ENCODE measurements around the gene MACROH2A1.

Gene MACROH2A1

DNA sequence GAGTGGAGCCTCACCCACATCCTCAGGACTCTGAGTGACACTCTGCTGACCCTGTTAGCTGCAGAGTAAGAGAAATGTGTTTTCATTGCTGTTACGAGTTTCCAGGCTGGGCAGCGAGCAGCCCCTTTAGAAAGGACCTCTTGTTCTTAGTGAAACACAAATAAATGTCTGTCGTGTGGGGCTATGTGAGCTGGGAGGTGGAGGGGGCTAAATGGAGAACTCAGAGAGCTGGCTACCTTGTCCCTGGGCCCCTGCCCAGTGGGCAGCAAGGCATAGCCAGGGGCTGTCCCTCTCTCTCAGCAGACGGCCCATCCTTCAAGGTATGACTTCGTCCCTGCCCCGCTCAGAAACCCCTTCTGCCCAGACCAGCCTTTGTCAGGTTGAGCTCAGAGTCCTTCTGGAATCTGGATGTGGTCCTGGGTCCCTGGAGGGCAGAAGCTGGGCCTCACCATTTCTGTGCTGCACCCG is 38.0 kb upstream of the MACROH2A1 start:
- in situ Hi-C loops (cut with MboI; ENCODE audit: low sequenced_read_pairs): no loop called here

DNA sequence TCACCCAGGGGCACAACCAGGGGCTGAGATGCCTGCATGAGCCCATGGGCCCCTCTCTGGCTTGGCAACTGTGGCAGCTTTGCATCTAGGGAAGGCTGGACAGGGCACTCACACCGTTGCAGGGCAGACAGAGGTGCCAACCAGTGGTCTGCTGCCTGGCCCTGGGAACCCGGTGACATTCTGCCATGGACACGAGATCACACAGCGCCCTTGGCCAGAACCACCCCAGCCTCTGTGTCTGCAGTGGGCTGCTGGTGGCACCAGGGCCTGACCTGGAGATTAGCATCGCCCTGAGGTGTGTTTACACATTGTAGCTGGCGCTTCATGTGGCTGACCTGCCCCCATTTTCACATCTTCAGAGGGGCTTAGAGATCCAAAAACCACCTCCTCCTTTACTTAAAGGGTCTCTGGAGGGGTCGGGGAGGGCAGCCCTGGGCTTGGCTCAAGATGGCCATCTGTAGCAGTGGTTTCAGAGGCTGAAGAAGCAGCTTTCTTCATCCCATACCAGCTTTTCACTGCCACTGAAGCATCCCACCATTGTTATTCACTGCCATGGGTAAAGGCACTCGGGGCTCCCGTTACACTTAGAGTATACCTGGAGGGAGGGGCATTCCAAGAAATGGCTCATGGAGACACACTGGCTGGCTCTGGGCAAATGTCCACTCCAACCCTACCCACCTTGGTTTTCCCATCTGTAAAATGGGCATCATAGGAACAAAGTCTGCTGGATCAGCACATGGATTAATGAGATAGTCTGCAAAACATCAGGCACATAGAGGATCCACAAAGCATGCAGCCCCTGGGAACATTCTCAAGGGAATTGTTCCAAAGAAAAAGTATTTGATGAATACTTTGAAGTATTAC is 36.7 kb upstream of the MACROH2A1 start:
- in situ Hi-C loops (cut with MboI; ENCODE audit: low sequenced_read_pairs): no loop called here

DNA sequence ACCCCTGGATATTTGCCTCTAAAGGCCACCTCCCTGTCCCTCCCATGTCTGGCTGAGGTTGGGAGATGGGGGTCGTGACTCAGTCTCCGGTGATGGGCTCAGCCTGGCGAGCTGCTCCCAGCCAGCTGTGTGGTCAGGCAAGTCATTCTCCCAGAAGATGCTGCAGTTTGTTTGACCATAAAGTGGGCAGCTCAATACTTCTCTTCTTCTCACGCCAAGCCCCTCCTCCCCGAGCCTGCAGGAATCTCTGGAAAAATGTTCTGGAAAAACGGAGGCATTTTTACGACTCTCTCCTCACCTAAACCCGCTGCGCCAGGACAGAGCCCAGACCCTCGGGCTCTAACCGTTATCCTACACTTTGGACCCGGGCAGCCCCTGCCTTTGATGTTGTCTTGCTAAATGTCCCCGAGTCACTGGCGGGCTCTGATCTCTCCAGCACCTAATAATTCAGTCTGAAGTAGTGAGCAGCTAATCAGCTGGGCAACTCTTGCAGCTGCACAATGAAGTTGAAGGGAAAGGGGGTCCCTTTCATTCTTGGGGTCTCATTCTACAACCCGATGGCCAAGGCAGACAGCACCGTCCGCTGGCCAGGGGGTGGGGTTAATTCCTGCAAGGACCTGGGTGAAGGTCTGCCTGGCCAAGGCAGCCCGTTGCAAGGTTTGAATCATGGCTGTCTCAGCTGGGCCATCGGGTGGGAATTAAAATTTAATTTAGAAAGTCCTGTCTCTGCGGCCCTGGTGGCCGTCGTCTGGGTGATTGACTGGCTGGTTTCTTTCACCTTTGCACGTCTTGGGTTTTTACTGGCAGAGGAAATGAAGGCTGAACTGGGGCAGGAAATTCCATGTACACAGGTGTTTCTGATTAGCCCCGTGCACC is 35.8 kb upstream of the MACROH2A1 start:
- in situ Hi-C loops (cut with MboI; ENCODE audit: low sequenced_read_pairs): no loop called here

DNA sequence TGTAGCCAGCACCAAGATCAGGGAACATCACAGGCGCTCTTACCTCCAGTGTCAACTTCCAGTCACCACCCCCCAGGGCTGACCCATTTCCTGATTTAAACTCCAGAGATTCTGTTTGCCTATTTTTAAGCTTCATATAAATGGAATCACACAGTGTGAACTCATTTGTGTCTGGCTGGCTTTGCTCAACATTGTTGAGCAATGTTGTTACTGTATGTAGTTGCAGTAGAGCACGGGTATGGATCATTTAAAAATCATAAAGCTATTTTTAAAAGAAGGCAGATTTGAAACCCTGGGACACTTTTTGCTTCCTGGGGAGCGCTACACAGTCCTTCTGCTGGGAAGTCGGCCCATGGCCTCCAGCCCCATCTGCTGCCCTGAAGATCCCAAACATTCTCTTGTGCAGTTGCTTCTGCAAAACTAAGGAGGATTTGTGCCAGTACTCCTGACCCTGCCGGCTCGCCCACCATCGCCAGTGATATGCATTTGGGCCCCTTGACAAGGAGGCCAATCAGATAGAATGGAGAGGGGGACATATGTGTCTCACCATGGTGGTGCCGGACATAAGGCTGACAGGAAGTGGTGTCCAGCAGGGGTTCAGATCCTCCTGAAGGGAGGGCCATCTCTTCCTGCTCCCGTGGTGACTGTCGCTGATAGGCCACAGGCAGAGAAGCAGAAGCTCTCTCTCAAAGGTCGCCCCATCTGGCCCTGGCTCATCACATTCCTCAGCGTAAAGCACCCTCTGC is 34.8 kb upstream of the MACROH2A1 start:
- in situ Hi-C loops (cut with MboI; ENCODE audit: low sequenced_read_pairs): no loop called here

DNA sequence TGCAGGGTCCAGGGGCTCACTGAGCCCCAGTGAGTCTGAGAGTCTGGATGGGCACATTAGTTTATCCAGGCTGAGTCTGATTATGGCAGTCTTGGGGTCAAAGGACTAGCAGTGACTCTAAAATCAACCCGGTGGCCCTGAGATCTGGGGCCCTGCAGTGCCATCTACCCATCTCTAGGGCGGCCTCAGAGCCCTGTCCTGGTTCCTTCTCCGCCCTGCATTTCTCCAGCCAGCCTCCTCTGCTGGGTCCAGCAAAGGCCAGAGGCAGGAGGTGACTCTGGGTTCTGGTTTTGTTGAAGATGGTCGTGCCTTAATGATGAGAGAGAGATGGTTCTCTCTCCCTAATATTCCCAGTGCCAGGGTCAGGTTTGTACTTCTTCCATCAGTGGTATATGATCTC is 33.1 kb upstream of the MACROH2A1 start:
- in situ Hi-C loops (cut with MboI; ENCODE audit: low sequenced_read_pairs): no loop called here

DNA sequence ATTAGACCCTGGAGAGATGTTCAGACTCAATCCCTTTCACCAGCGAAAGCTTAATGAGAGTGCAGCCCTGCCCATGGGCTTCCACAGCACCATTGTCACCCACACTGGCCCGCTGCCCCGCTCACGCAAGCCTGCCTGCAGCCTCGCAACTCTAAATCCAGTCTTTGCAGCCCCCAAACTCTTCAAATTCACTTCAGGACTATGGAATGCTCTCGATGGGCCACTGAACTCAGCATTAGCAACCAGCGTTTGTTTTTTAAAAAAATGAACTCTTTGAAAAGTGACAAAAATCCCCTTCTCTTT is 31.1 kb upstream of the MACROH2A1 start:
- in situ Hi-C loops (cut with MboI; ENCODE audit: low sequenced_read_pairs): no loop called here

DNA sequence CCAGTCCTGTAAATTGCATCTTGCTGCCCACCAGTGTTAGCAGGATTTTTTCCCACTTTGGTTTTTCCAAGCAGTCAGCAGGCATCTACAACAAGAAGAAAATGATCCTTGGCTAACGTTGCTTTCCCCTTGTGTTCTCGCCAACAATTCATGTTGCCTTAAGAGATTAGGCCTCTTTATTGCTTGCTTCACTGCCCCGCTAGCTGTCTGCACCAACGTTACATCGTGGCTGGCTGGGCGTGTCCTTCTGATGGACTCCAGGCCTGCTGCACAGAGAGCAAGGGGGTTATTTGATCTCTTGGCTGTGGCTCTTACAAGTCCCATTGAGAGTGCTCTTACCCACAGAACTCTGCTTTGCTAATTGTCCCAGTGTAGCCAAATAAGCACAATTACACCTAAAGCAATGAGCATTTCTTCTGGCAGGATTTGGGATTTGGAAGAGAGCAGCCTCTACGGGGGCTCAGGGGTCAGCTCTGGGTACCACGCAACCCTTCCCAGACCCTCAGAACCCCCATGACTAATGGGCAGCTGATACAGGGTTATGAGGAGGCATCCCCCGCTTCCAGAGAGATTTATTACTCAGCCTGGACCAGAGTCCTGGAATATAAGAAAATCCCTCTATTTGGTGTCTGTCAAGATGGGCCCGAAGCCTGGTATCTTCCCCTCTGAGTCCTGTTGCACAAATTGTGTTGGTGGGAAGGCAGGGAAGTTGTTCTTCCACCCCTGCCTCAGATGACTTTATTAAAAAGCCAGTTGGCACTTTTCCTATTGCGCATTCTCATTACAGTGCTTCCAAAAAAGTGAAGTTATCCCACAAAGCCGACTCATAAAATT is 30.5 kb upstream of the MACROH2A1 start:
- in situ Hi-C loops (cut with MboI; ENCODE audit: low sequenced_read_pairs): no loop called here

DNA sequence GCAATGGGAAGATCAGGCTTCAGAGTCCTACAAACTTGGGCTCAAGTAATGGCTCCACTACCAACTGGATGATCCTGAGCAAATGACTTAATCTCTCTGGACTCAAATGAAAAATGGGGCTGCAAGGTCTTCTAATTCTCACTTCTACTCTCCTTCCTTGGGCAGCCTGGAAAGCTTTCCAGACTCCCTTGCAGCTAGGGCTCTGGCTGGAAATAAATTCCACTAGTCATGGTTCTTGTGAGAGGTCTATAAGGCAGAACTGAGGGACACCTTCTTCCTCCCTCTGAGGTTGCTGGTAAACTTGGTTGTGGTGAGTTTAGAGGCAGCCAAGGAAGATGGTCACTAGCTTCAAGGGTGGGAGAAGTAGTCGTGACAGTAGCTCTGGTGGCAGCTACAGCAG is 29.6 kb upstream of the MACROH2A1 start:
- in situ Hi-C loops (cut with MboI; ENCODE audit: low sequenced_read_pairs): no loop called here

DNA sequence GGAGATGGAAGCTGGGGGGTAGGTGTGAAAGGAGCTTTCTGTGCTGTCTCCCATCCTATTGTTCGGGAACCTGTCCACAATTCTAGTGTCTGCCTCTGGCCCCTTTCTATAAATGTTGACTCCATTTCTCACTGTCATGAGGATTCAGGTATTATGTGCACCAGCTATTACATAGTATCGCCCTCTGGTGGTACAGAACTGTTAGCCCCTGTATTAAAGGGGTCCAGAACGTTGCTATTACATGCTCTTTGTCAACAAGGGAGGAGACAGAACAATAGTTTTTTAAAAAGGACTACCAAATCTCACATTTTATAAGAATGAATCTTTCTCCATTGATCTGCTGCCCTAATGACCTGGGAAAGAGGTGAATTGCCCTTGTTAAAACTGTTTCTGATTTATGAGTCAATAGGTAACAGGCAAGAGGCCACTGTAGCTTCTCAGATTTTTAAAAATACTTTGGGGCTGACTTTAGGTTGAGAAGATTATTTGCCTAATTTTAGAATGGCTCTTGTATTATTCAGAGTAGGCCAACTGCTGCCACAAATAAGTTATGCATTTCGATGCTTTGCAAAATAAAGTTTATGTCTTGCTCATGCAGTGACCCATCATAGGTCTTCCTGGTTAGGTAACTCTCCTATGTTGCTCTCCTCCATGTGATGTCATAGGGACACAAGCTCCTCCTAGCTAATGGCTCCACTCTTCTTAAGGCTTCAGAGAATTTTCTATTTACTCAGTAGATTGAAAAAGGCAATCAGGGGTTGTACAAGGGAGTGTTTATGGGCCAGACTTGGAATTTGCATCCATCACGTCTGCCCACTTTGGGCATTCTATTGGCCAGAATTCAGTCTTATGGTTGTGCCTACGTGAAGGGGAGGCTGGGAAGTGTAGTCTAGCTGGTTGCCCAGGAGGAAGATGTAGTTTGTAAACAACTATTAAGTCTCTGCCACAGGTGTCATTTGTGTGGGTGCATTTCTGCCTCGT is 27.4 kb upstream of the MACROH2A1 start:
- in situ Hi-C loops (cut with MboI; ENCODE audit: low sequenced_read_pairs): no loop called here

DNA sequence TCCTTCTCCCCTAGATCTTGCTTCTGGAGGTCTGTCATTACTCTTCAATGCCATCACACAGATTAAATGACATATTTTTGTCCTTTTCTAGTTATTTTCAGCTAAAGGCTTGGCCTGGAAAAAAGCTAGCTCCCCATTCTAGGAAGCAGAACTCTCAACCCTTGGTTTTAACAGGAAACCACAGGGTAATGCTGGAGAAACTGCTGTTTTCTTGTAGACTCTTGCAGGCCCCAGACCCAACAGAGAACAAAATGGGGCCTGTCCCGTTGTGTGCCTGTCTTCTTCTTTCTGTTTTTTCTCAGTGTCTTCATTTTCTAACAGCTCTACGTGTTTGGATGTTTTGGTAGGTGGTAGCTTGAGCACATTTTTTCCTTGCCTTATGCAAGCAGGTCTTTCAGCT is 26.6 kb upstream of the MACROH2A1 start:
- in situ Hi-C loops (cut with MboI; ENCODE audit: low sequenced_read_pairs): no loop called here

DNA sequence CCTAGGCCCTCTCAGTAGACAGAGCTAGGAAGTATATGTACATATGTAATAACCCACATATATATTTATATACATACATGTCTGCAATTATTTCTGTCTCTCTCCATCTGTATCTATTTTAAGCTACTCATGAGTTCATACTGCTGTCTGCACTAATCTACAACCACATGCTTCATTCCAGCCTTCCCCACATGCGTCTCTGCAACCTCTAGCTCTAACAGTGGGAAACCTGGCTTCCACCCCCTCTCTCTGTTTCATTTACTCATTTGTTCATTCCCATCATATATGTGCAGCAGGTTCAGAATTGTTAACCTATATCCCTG is 24.8 kb upstream of the MACROH2A1 start:
- in situ Hi-C loops (cut with MboI; ENCODE audit: low sequenced_read_pairs): no loop called here

DNA sequence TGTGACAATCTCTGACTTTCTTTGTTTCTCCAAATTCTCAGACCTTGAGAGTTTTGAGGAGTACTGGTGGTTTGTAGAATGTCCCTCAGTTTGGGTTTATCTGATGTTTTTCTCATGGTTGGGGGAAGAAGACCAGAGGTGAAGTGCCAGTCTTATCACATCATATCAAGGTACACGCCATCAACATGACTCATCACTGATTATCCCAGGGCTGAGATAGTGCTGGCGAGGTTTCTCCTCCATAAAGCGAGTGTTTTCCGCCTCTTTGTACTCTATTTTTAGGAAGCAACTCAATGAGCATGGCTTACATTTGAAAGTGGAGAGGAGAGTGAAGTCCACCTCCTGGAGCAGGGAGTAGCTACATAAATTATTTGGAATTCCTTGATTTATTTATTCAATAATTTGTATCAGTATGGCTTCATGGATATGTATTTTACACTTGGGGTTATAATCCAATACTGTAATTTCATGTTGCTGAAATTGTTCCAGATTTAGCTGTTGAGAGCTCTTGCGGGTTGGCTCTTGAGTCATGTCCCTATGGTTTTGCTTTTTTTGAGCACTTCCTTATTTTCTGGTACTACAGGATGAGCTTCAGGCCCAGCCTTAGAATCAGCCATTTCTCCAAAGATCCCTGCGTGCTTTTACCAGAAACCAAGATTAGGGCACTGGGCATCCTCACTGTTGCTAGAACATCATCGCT is 24.3 kb upstream of the MACROH2A1 start:
- in situ Hi-C loops (cut with MboI; ENCODE audit: low sequenced_read_pairs): no loop called here

DNA sequence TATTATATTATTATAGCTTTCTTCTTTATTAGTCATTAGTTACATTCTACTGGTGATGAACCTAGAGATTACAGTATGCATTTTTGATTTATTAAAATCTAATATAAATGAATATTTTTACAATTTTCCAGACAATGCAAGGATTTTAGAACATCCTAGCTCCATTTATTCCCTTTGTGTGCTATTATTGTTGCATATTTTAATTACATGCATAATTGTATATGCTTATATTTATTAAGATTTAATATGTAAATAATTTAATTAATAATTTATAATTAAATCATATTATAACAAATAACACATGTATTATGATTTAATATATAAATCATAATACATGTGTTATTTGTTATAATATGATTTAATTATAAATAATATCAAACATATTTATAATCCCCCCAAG is 23.4 kb upstream of the MACROH2A1 start:
- in situ Hi-C loops (cut with MboI; ENCODE audit: low sequenced_read_pairs): no loop called here

DNA sequence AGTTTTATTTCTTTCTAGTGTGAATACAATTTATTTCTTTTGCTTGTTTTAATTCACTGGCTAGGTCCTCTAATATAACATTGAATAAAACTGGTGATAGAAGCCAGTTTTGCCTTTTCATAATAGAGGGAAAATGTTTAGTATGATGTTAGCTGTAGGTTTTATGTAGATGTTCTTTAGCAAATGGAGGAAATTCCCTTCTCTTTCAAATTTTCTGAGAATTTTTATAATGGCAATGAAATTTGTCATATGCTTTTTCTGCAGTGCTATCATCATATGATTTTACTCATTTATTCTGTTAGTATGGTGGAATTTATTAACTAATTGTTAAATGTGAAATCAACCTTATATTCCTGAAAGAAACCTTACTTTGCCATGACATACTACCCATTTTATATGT is 18.1 kb upstream of the MACROH2A1 start:
- in situ Hi-C loops (cut with MboI; ENCODE audit: low sequenced_read_pairs): no loop called here

DNA sequence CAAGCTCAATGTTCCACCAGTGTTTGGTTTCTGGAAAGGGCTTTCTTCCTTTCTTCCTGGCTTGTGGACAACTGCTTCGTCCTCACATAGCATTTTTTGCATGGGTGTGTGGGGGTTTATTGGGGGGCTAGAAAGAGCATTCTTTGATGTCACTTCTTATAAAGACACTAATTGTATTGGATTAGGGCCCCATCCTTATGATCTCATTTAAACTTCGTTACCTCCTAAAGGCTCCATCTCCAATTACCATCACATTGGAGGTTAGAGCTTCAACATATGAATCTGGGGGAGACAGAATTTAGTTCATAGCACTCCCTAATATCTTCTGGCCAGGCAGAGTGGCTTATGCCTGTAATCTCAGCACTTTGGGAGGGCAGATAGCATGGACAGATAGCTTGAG is 6.1 kb upstream of the MACROH2A1 start:
- in situ Hi-C loops (cut with MboI; ENCODE audit: low sequenced_read_pairs): no loop called here

DNA sequence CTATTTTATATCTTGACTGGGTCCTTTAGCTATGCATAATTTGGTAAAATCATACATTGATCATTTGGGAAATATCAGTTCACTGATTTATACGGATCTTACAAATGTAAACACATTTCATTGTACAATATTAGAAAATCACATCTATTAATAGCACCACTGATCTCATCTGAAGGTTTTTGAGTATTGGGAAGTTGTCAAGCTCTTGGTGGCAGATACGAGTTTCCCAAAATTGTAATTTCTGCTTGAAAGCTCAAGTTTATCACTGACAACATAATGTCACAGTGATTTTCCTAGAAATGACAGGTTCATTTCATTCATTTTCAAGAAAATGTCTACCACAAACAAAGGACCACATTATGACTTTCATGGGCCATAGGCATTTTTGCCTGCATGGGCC is 3.0 kb upstream of the MACROH2A1 start:
- in situ Hi-C loops (cut with MboI; ENCODE audit: low sequenced_read_pairs): no loop called here

DNA sequence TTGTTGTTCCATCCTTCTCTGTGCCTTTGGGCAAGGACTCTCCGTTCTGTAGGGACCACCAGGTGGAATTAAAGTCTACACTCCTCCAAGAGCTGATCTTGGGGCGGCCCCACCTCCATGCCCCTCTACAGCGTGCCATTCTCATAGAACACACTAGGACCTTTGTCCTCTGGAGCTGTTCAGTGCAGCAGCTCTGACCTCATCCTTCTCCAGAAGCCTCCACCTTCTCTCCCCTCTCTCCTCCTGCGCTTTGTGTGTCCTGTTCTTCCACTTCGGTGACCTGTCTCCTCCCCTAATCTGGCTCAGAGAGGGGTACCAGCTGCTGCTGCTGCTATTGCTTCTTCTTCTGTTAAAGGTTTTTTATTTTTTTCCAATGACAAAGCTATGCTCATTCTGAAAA is 1.8 kb upstream of the MACROH2A1 start:
- in situ Hi-C loops (cut with MboI; ENCODE audit: low sequenced_read_pairs): no loop called here

DNA sequence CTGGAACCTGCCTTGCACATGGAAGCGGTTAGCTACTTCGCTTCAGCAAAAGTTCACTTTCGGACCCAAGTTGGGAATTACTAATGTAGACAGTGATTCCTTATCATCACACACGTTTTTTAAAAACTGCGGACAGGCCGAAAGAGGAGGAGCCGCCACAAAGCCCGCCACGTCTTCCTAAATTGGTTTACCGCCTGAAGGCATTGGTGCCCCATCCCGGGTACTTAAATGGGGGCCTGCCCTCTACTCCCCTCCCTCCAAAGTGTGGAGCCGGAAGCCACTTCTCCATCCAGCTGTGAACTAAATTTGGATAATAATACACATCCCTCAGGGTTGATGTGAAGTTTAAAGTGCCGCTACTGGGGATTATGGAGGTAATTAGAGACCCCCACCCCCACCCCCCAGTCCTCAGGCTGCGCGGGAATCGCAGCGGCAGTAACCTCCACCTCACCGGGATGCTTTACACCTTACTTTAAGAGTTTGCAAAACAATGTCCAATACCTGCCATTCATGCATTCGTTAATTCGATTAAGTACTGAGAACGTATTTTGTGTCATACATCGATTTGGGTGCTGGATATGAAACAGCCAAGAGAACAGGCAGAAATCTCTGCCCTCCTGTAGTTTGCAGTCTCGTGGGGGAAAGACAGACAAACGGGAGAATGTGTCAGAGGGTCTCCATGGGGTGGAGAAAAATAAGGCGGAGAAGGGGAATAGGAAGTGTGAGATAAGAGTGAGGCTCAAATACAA is 937 bp upstream of the MACROH2A1 start:
- in situ Hi-C loops (cut with MboI; ENCODE audit: low sequenced_read_pairs): no loop called here

Data from HL-60/S4 (cell line).